ENCODE measurements around the gene MGLL.

MGLL gene

GRCh38 chr3:127853681-127854080, 31.4 kb upstream of the MGLL start:
- H3K4me2 ChIP-seq (ENCODE audit: low read length), result no peak overlapping the region
- H3K4me3 ChIP-seq (ENCODE audit: low read depth, low read length), result no peak overlapping the region
- no peaks in the 10 kb centered on the region for H3K9me3 ChIP-seq (ENCODE audit: insufficient read depth, low read depth, low read length)
- H3K23ac ChIP-seq (ENCODE audit: low read length), result no peak overlapping the region
- WGBS (ENCODE audit: extremely low coverage, insufficient coverage, insufficient read length), result no CpG with 5 or more reads among the region's 10 CpGs
- H3K9ac ChIP-seq (ENCODE audit: low read length), result no peak overlapping the region
- no peaks in the 10 kb centered on the region for H3K27me3 ChIP-seq (ENCODE audit: insufficient read depth, low read length)
- no peak overlapping the region for H3K4ac ChIP-seq (ENCODE audit: low read depth, low read length)
- H2BK12ac ChIP-seq (ENCODE audit: low read length), result no peak overlapping the region
- H3K79me1 ChIP-seq (ENCODE audit: low read length), result no peaks in the 10 kb centered on the region
- no peaks in the 10 kb centered on the region for H3K36me3 ChIP-seq (ENCODE audit: control insufficient read depth in 1 of 2, insufficient read depth in 2 of 2, low read length in 2 of 2)
- H2AK5ac ChIP-seq (ENCODE audit: low read length), result no peak overlapping the region
- H2BK120ac ChIP-seq (ENCODE audit: insufficient read depth, low read length, poor library complexity), result no peak overlapping the region
- no peak overlapping the region for H3K18ac ChIP-seq (ENCODE audit: low read length)
- no peak overlapping the region for H4K8ac ChIP-seq (ENCODE audit: low read depth, low read length)
- H3K27ac ChIP-seq (ENCODE audit: low read depth, low read length), result no peak overlapping the region
- no peak overlapping the region for H2BK5ac ChIP-seq (ENCODE audit: low read depth, low read length, poor library complexity)
- H3K14ac ChIP-seq (ENCODE audit: low read length), result no peak overlapping the region
- peak; percentile 53 to 75 for DNase-seq
- H2AFZ ChIP-seq (ENCODE audit: insufficient read depth, low read length, poor library complexity), result no peak overlapping the region
- no peaks in the 10 kb centered on the region for H3K79me2 ChIP-seq (ENCODE audit: control insufficient read depth, insufficient read depth, low read length, poor library complexity)
- H4K12ac ChIP-seq (ENCODE audit: low read depth, low read length), result no peak overlapping the region
- no peak overlapping the region for H4K91ac ChIP-seq (ENCODE audit: low read depth, low read length)
- H3K4me1 ChIP-seq (ENCODE audit: control insufficient read depth in 1 of 2, insufficient read depth in 2 of 2, low read length in 2 of 2), result no peaks in the 10 kb centered on the region

GRCh38 chr3:127851899-127852298, 29.6 kb upstream of the MGLL start:
- H3K27me3 ChIP-seq (ENCODE audit: insufficient read depth, low read length), result no peaks in the 10 kb centered on the region
- no peak overlapping the region for H2AFZ ChIP-seq (ENCODE audit: insufficient read depth, low read length, poor library complexity)
- H2BK120ac ChIP-seq (ENCODE audit: insufficient read depth, low read length, poor library complexity), result no peak overlapping the region
- no peaks in the 10 kb centered on the region for H3K79me2 ChIP-seq (ENCODE audit: control insufficient read depth, insufficient read depth, low read length, poor library complexity)
- H2BK12ac ChIP-seq (ENCODE audit: low read length), result no peak overlapping the region
- H3K4ac ChIP-seq (ENCODE audit: low read depth, low read length), result no peak overlapping the region
- H3K9me3 ChIP-seq (ENCODE audit: insufficient read depth, low read depth, low read length), result no peaks in the 10 kb centered on the region
- no CpG with 5 or more reads among the region's 9 CpGs for WGBS (ENCODE audit: extremely low coverage, insufficient coverage, insufficient read length)
- H3K4me1 ChIP-seq (ENCODE audit: control insufficient read depth in 1 of 2, insufficient read depth in 2 of 2, low read length in 2 of 2), result no peaks in the 10 kb centered on the region
- H3K18ac ChIP-seq (ENCODE audit: low read length), result no peak overlapping the region
- no peaks in the 10 kb centered on the region for H3K79me1 ChIP-seq (ENCODE audit: low read length)
- no peak overlapping the region for H2BK5ac ChIP-seq (ENCODE audit: low read depth, low read length, poor library complexity)
- no peak overlapping the region for H3K4me2 ChIP-seq (ENCODE audit: low read length)
- no peak overlapping the region for H3K14ac ChIP-seq (ENCODE audit: low read length)
- H2AK5ac ChIP-seq (ENCODE audit: low read length), result no peak overlapping the region
- no peak overlapping the region for H4K8ac ChIP-seq (ENCODE audit: low read depth, low read length)
- no peak overlapping the region for H4K12ac ChIP-seq (ENCODE audit: low read depth, low read length)
- no peak overlapping the region for H3K4me3 ChIP-seq (ENCODE audit: low read depth, low read length)
- H3K36me3 ChIP-seq (ENCODE audit: control insufficient read depth in 1 of 2, insufficient read depth in 2 of 2, low read length in 2 of 2), result no peaks in the 10 kb centered on the region
- H3K23ac ChIP-seq (ENCODE audit: low read length), result no peak overlapping the region
- H3K27ac ChIP-seq (ENCODE audit: low read depth, low read length), result no peak overlapping the region
- no peak for DNase-seq
- no peak overlapping the region for H3K9ac ChIP-seq (ENCODE audit: low read length)
- H4K91ac ChIP-seq (ENCODE audit: low read depth, low read length), result no peak overlapping the region

GRCh38 chr3:127849368-127849767, 27.1 kb upstream of the MGLL start:
- H3K4me2 ChIP-seq (ENCODE audit: low read length), result no peak overlapping the region

GRCh38 chr3:127848131-127849129, 26.1 kb upstream of the MGLL start:
- no CpG with 5 or more reads among the region's 9 CpGs for WGBS (ENCODE audit: extremely low coverage, insufficient coverage, insufficient read length)
- Histone ChIP-seq H3K79me1 (ENCODE audit: low read length) (no peaks in the 10 kb centered on the region), H2BK120ac (ENCODE audit: insufficient read depth, low read length, poor library complexity) (no peak overlapping the region), H4K12ac (ENCODE audit: low read depth, low read length) (no peak overlapping the region), H2AK5ac (ENCODE audit: low read length) (no peak overlapping the region), H3K27me3 (ENCODE audit: insufficient read depth, low read length) (no peaks in the 10 kb centered on the region), H3K4me3 (ENCODE audit: low read depth, low read length) (no peak overlapping the region), H3K14ac (ENCODE audit: low read length) (no peak overlapping the region), H2BK12ac (ENCODE audit: low read length) (no peak overlapping the region), H3K18ac (ENCODE audit: low read length) (no peak overlapping the region), H4K91ac (ENCODE audit: low read depth, low read length) (no peak overlapping the region), H3K79me2 (ENCODE audit: control insufficient read depth, insufficient read depth, low read length, poor library complexity) (no peaks in the 10 kb centered on the region), H4K8ac (ENCODE audit: low read depth, low read length) (no peak overlapping the region), H3K4me1 (ENCODE audit: control insufficient read depth in 1 of 2, insufficient read depth in 2 of 2, low read length in 2 of 2) (no peaks in the 10 kb centered on the region), H2AFZ (ENCODE audit: insufficient read depth, low read length, poor library complexity) (no peak overlapping the region), H3K23ac (ENCODE audit: low read length) (no peak overlapping the region), H2BK5ac (ENCODE audit: low read depth, low read length, poor library complexity) (no peak overlapping the region), H3K36me3 (ENCODE audit: control insufficient read depth in 1 of 2, insufficient read depth in 2 of 2, low read length in 2 of 2) (no peaks in the 10 kb centered on the region), H3K4ac (ENCODE audit: low read depth, low read length) (no peak overlapping the region), H3K27ac (ENCODE audit: low read depth, low read length) (no peak overlapping the region), H3K9ac (ENCODE audit: low read length) (no peak overlapping the region), H3K4me2 (ENCODE audit: low read length) (no peak overlapping the region), H3K9me3 (ENCODE audit: insufficient read depth, low read depth, low read length) (no peaks in the 10 kb centered on the region)
- no peak for DNase-seq

More at GRCh38 chr3:127849368-127849767, 27.1 kb upstream of the MGLL start:
- no peaks in the 10 kb centered on the region for H3K9me3 ChIP-seq (ENCODE audit: insufficient read depth, low read depth, low read length)
- no peak overlapping the region for H2BK5ac ChIP-seq (ENCODE audit: low read depth, low read length, poor library complexity)
- no peak overlapping the region for H3K4ac ChIP-seq (ENCODE audit: low read depth, low read length)
- no peak overlapping the region for H2AK5ac ChIP-seq (ENCODE audit: low read length)
- H3K79me1 ChIP-seq (ENCODE audit: low read length), result no peaks in the 10 kb centered on the region
- no peak overlapping the region for H2BK120ac ChIP-seq (ENCODE audit: insufficient read depth, low read length, poor library complexity)
- H3K23ac ChIP-seq (ENCODE audit: low read length), result no peak overlapping the region
- no peaks in the 10 kb centered on the region for H3K4me1 ChIP-seq (ENCODE audit: control insufficient read depth in 1 of 2, insufficient read depth in 2 of 2, low read length in 2 of 2)
- H4K8ac ChIP-seq (ENCODE audit: low read depth, low read length), result no peak overlapping the region
- H3K79me2 ChIP-seq (ENCODE audit: control insufficient read depth, insufficient read depth, low read length, poor library complexity), result no peaks in the 10 kb centered on the region
- no peak overlapping the region for H3K27ac ChIP-seq (ENCODE audit: low read depth, low read length)
- WGBS (ENCODE audit: extremely low coverage, insufficient coverage, insufficient read length), result no CpG with 5 or more reads among the region's 5 CpGs
- H4K12ac ChIP-seq (ENCODE audit: low read depth, low read length), result no peak overlapping the region
- H3K14ac ChIP-seq (ENCODE audit: low read length), result no peak overlapping the region
- no peak for DNase-seq
- no peak overlapping the region for H2BK12ac ChIP-seq (ENCODE audit: low read length)
- H3K27me3 ChIP-seq (ENCODE audit: insufficient read depth, low read length), result no peaks in the 10 kb centered on the region
- no peak overlapping the region for H3K4me3 ChIP-seq (ENCODE audit: low read depth, low read length)
- no peak overlapping the region for H3K18ac ChIP-seq (ENCODE audit: low read length)
- H2AFZ ChIP-seq (ENCODE audit: insufficient read depth, low read length, poor library complexity), result no peak overlapping the region
- H3K36me3 ChIP-seq (ENCODE audit: control insufficient read depth in 1 of 2, insufficient read depth in 2 of 2, low read length in 2 of 2), result no peaks in the 10 kb centered on the region
- no peak overlapping the region for H4K91ac ChIP-seq (ENCODE audit: low read depth, low read length)
- H3K9ac ChIP-seq (ENCODE audit: low read length), result no peak overlapping the region

Data from trophoblast cell (in vitro differentiated cells and primary cell).